Measurements from ENCODE around the gene MLN.

MLN gene

GRCh38 chr6:33813990-33814985 lies 10.5 kb upstream of the MLN start:
- DNase-seq (ENCODE audit: low spot score), result no peak

GRCh38 chr6:33813246-33813904 lies 9.6 kb upstream of the MLN start:
- DNase-seq (ENCODE audit: low spot score), result no peak

GRCh38 chr6:33812669-33813068 lies 8.9 kb upstream of the MLN start:
- no peak for DNase-seq (ENCODE audit: low spot score)

GRCh38 chr6:33809594-33809993 lies 5.8 kb upstream of the MLN start:
- no peak for DNase-seq (ENCODE audit: low spot score)

GRCh38 chr6:33808641-33809180 lies 4.9 kb upstream of the MLN start:
- no peak for DNase-seq (ENCODE audit: low spot score)

GRCh38 chr6:33807606-33808005 lies 3.8 kb upstream of the MLN start:
- no peak for DNase-seq (ENCODE audit: low spot score)

- no peak for DNase-seq (ENCODE audit: low spot score)
Observed at GRCh38 chr6:33806841-33807240, 3.0 kb upstream of the MLN start.

GRCh38 chr6:33802186-33802958 lies 1.4 kb downstream of the MLN start:
- no peak for DNase-seq (ENCODE audit: low spot score)

- no peak for DNase-seq (ENCODE audit: low spot score)
Observed at GRCh38 chr6:33801611-33802010, 2.2 kb downstream of the MLN start.

- no peak for DNase-seq (ENCODE audit: low spot score)
Observed at GRCh38 chr6:33800248-33800969, 3.4 kb downstream of the MLN start.

- DNase-seq (ENCODE audit: low spot score), result no peak
Observed at GRCh38 chr6:33799454-33800113, 4.2 kb downstream of the MLN start.

- no peak for DNase-seq (ENCODE audit: low spot score)
Observed at GRCh38 chr6:33798343-33798848, 5.4 kb downstream of the MLN start.

GRCh38 chr6:33797626-33798342 lies 6.0 kb downstream of the MLN start:
- no peak for DNase-seq (ENCODE audit: low spot score)

- DNase-seq (ENCODE audit: low spot score), result no peak
Observed at GRCh38 chr6:33794910-33795623, 8.7 kb downstream of the MLN start.

- DNase-seq (ENCODE audit: low spot score), result no peak
Observed at GRCh38 chr6:33792981-33793380, 10.8 kb downstream of the MLN start.

GRCh38 chr6:33791620-33792019 lies 12.2 kb downstream of the MLN start:
- DNase-seq (ENCODE audit: low spot score), result no peak

GRCh38 chr6:33790910-33791309 lies 12.9 kb downstream of the MLN start:
- DNase-seq (ENCODE audit: low spot score), result no peak

GRCh38 chr6:33790379-33790778 lies 13.4 kb downstream of the MLN start:
- DNase-seq (ENCODE audit: low spot score), result no peak

GRCh38 chr6:33789550-33789895 lies 14.3 kb downstream of the MLN start:
- no peak for DNase-seq (ENCODE audit: low spot score)
